ENCODE data around the gene GPN2.

- TF ChIP-seq SNAI2 (CRISPR knock-in tag; IDR thresholded peaks at IDR 0.05), result no peak
- TF ChIP-seq RARB (CRISPR knock-in tag; IDR thresholded peaks at IDR 0.05), result no peak
- TF ChIP-seq PATZ1 (CRISPR knock-in tag; IDR thresholded peaks at IDR 0.05; ENCODE audit: borderline replicate concordance), result no peak
- no peak for TF ChIP-seq GLIS3 (CRISPR knock-in tag; IDR thresholded peaks at IDR 0.05)
- no peak for TF ChIP-seq TOX (CRISPR knock-in tag; IDR thresholded peaks at IDR 0.05; ENCODE audit: borderline replicate concordance)
- no peak for TF ChIP-seq ZNF8 (CRISPR knock-in tag; IDR thresholded peaks at IDR 0.05)
Observed at GRCh38 chr1:26911399-26912146, 21.5 kb upstream of the GPN2 start.

Measured in SK-N-SH treated with all-trans-retinoic acid at 6 μM for 48 hours (cell line).